ENCODE data around the gene C1orf21.

Gene C1orf21

DNA sequence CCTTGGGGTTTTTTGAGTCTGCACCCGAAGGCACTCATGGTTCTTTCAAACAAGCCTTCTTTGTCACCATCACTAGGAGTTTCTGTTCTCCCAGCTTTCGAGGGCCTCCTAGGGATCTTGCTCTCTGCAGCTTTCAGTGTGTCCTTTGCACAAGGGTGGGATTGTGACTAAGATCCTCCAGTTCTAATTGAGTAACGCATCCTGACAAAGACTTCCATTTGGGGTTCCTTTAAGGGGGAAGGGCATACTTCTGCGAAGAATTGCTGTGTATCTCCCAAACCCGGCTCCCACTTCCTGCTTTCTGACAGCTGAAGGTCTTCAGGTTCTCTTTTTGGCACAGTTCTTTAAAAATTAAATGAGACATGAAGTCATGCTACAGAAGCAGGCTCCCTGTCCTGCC, 228.5 kb downstream of the C1orf21 start:
- no peak overlapping the region for H3K4me3 ChIP-seq (ENCODE audit: low read depth, low read length)
- TF ChIP-seq, protein P1, sequence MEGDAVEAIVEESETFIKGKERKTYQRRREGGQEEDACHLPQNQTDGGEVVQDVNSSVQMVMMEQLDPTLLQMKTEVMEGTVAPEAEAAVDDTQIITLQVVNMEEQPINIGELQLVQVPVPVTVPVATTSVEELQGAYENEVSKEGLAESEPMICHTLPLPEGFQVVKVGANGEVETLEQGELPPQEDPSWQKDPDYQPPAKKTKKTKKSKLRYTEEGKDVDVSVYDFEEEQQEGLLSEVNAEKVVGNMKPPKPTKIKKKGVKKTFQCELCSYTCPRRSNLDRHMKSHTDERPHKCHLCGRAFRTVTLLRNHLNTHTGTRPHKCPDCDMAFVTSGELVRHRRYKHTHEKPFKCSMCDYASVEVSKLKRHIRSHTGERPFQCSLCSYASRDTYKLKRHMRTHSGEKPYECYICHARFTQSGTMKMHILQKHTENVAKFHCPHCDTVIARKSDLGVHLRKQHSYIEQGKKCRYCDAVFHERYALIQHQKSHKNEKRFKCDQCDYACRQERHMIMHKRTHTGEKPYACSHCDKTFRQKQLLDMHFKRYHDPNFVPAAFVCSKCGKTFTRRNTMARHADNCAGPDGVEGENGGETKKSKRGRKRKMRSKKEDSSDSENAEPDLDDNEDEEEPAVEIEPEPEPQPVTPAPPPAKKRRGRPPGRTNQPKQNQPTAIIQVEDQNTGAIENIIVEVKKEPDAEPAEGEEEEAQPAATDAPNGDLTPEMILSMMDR (IDR thresholded peaks at IDR 0.05; ENCODE audit: control insufficient read depth, extremely low read depth, insufficient read depth) = no peak
- DNase-seq (ENCODE audit: low read depth) = no peak

DNA sequence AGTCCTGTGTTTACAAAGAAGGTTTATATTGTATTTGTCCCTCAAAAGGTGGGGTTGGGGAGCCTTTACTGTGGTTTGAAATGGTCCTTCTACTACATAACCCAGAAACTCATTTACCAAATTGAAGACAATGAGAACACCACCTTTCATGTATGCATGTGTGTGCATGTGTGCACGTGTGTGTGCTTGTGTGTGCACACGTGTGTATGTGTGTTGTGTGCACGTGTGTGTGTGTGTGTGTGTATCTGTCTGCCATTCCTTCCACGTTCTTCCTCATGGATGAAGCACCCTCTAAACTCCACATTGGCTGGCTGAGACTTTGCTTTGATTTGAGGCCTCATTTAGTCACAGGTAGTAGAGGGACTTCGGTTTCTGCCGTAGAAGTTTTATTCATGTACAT, 229.7 kb downstream of the C1orf21 start:
- no peak for DNase-seq (ENCODE audit: low read depth)
- TF ChIP-seq, protein P1 (IDR thresholded peaks at IDR 0.05; ENCODE audit: control insufficient read depth, extremely low read depth, insufficient read depth) = no peak
- H3K4me3 ChIP-seq (ENCODE audit: low read depth, low read length) = no peak overlapping the region

DNA sequence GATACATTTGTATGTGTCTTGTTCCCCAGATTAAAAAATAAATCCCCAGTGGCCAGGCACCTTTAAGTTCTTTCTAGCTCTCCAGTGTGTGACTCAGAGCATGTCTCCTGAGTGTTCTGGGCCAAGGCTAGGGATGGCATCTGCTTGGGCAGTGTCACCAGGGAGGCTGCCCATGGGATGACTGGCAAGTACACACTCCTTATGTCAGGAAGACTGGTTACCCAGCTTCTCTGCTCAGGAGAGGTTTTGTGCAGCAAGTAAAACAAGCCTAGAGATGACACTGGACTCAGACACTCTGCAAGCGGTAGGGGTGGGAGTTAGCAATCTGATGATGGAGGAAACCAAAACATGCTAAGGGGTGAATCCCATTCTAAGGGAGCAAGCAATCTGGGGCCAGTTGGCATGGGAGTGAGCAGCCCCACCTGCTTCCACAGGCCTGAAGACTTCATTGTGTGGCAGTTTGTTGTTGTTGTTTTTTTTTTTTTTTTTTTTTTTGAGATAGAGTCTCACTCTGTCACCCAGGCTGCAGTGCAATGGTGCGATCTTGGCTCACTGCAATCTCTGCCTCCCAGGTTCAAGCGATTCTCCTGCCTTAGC, 230.7 kb downstream of the C1orf21 start:
- TF ChIP-seq, protein P1 (IDR thresholded peaks at IDR 0.05; ENCODE audit: control insufficient read depth, extremely low read depth, insufficient read depth) = no peak

DNA sequence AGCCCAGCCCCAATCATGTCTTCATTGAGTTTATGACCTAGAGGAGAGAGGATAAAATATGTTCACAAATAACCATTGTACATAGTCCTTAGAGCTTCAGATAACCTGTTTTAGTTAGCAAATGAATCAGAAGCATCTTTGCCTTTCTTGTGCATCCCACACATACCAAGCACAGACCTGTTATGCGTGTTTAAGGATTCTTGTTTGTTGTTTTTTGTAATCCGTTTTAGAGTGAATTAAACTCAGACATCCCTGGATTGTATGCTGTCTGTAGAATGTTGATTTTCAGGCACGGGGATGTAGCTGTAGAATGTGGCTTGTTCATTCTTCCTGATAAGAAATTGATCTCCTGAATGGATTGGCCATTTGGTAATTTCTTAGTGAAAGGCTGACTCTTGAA, 232.0 kb downstream of the C1orf21 start:
- DNase-seq (ENCODE audit: low read depth) = no peak
- TF ChIP-seq, protein P1 (IDR thresholded peaks at IDR 0.05; ENCODE audit: control insufficient read depth, extremely low read depth, insufficient read depth) = no peak
- H3K4me3 ChIP-seq (ENCODE audit: low read depth, low read length) = no peak overlapping the region

More for the DNA sequence above, 230.7 kb downstream of the C1orf21 start:
- no peak overlapping the region for H3K4me3 ChIP-seq (ENCODE audit: low read depth, low read length)
- DNase-seq (ENCODE audit: low read depth) = no peak

DNA sequence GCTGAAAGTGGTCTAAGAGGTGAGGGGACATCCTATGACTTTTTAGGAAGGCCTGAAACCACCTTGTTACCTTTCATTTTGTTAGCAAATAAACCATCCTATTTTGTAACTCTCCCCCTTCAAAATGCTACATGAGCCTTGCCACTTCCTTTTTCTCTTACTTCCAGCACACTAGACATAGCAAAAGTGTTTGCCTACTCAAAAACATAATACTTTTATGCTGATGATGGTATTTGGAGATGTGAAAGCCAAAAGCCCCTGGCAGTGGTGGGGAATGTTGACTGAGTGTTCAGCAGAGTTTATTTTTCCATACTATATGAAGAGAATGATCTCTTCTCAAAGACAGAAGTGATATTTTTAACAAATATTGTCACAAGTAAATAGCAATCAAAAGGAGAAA, 233.6 kb downstream of the C1orf21 start:
- no peak for DNase-seq (ENCODE audit: low read depth)
- no peak overlapping the region for H3K4me3 ChIP-seq (ENCODE audit: low read depth, low read length)
- TF ChIP-seq, protein P1 (IDR thresholded peaks at IDR 0.05; ENCODE audit: control insufficient read depth, extremely low read depth, insufficient read depth) = no peak

DNA sequence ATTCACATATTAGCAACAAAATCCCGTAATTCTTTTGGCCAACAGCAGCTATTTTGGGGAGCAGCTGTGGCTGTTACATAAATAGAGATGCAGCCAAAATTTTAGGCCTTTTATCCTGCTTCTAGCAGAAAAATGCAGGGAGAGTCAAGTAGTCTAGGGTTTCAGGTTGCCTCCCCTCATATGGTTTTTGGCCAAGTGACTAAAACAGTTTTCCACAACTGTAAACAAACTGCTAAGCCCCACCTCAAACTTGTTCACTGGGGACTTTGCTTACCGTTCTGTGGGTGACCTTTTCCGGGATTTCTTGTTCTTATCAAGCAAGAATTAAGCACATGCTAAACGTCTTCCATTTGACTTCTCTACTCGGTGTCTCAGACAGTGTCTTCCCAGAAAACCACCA, 234.4 kb downstream of the C1orf21 start:
- TF ChIP-seq, protein P1 (IDR thresholded peaks at IDR 0.05; ENCODE audit: control insufficient read depth, extremely low read depth, insufficient read depth) = no peak
- no peak for DNase-seq (ENCODE audit: low read depth)

More for the DNA sequence above, 234.4 kb downstream of the C1orf21 start:
- no peak overlapping the region for H3K4me3 ChIP-seq (ENCODE audit: low read depth, low read length)

Measured in LNCaP clone FGC (cell line).